NCI-H510A (cell line): ENCODE measurements around the gene LINC01488.

Experiments
- DNase-seq: peaks from one replicate; lab custom pipeline; 2025; lab: John Stamatoyannopoulos, UW

Gene LINC01488

DNA sequence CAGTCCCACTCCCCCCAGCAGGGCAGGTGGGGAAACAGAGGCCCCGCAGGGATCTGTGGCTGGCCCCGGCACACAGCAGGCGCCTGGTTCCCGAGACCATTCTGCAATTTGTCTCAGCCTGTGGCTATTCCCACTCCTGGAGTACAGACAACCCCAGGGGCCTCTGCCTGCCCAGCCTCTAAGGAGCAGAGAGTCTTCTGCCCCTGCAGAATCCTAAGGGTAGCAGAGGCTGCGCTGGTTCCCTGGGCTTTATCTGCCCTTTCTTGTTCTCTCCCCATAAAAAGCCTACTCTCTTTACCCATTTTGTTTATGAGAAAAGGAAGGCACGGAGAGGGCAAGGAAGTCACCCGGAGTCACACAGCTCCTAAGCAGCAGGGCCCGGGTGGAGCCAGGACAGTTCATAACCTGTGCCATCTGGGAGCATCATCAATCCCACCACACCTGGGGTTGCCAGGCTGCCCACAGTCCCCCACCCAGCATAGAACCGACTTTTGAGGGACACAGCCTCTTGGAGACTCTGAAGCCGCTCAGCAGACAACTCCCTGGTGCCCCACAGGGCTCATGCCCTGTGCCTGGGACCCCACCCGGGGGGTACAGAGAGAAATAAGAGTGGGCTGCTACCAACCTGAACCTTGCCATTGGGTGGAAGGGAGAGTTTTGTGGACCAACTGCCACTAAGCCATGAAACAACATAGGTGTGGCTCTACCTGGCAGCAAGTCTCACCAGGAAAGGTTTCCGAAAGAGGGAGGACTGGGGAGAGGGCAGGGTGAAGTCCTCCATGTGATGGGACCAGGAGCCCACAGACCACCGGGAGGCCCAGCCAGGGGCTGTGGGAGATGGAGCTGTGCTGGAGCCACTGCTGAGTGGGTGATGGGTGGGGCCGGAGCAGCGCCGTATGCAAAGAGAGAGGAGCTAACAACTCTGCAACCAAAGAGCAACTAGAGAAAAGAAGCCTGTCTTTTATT lies 17.2 kb upstream of the LINC01488 start:
- no peak for DNase-seq

DNA sequence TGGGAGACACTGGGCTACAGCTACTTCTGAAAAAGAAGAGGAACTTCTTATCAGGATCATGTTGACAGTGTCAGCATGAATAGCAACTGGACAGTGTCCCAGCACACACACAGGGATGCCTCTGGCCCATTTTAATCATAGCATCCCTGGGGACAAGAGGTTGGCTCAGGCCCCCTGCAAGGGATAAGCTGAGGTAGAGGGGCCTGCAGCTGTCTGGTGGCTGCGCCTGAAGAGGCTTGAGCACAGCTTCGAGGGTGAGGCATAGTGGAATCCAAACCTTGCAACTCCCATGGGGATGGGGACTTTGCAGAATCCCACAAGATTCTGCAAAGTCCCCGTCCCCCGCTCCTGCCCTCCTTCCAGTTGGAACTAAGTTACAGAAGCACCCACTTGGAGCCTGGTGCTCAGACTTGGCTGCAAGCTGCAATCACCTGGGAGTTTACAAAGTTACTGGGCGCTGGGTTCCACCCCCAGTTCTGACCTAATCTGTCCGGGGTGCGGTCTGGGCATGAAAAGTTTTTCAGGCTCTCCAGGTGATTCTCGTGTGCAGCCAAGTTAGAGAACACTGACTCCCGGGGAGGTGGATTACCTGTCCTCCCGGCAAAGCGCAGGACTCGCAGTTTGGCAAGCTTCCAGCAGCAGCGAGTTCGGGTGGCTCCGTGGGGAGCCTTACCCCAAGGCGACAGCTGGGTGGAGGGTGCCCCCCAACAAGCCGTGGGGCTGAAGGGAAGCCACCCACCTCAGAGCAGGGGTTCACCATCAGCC lies 16.0 kb upstream of the LINC01488 start:
- DNase-seq: no peak

DNA sequence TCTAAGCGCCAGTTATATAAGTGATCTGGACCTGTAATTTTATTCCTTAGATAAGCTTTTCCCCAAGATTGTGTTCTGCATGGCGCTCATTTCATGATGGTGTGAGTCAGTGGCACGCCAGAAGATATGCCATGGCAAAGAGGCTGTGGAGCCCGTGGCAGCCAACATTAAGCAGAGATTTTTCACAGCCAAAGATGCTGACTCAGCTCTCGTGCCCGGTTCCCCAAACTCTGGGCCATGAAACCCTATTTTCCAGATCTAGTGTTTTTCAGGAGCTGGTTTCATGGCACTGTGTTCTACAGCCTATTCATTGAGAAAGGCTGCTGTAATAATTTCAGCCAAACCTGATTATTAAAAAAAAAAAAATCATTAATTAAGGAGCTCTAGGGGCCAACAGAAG lies 15.4 kb upstream of the LINC01488 start:
- DNase-seq: no peak

DNA sequence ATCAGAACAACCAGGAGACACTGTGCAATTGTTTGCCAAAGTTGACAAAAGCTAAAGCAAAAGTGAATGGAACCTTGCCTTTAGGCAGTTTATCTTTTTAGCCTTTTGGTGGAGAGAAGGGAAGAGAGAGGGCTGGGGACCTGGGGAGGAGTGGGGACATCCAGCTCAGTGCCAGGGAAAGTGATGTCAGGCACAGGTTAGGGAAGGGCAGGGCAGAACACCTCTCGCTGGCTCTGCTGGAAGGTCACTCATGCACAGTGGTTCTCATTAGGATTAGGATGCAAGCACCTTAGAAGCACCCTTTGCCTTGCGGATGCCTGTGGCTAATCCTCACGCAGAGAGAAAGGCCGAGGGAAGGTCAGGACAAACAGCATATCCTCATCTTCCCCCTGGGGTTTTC lies 14.3 kb upstream of the LINC01488 start:
- DNase-seq: no peak

DNA sequence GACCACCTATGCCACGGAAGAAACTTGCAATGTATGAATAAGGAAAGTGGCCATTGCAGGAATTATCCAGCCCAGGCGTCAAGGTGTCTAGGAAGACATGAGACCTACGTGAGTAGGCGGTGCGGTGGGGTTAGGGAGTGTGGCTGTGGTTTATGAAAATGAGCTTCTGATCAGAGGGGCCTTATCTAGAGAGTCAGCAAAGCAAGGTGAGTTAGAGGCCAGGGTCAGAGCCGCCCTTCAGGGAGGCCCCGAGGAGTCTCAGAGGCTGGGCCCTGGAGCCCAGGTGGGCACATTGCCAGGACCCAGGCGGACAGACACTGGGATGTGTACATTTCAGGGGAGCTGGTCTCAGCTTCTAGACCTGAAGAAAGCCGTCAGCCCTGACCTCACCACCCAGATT lies 13.8 kb upstream of the LINC01488 start:
- no peak for DNase-seq

DNA sequence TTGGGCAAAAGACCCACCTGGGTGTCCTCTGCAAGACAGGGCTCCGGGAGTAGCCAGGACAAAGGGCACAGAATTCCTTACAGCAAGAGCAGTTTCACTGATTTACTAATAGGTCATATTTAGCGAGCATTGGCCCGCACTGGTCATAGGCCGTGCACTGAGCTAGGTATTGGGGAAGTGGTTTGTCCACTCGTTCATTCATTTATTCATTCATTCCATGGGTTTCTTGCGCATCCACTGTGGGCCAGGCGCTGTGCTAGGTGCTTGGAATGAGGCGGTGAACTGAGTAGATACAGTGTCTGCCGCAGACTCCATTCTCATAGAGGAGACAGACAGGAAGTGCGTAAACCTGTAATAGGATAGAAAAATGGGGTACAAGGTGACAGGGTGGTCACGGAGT lies 13.2 kb upstream of the LINC01488 start:
- no peak for DNase-seq

DNA sequence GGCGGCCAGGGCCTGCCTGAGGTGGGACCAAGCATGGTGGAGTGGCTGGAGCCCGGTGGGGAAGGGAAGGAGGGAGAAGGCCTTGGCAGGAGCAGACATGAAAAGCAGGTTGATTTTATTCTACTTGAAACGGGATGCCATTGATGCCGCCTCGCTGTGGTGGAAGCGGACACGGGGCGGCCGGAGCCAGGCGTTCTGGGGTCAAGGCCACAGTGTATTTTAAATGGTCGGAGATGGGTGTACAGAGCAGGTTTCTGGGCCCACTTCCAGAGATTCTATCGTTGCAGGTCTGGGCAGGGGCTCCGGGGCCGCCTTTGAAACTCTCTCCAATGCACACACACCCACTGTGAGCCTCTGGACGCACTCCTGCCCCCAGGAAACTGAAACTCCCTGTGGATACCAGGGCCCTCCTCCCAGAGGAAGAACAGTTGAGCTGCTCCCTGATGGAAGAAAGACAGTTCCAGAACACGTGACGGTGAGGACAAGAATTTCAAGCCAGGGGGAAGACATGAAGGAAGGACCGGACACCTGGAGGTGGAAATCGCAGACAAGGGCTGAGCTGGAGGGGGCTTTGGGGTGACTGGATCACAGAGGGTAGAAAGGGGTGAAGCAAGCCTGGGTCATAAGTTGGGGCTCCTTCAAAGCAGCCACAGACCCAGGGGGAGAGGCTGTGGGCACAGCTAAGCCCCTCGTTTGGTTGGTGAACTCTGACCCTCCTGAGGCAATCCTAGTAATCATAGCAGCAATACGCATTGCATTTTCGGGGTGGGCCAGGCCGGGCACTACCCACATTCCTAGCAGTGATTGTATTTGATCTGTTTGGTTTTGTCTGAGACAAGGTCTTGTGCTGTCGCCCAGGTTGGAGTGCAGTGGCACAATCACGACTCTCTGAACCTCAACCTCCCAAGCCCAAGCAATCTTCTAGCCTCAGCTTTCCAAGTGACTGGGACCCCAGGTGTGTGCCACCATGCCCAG lies 12.3 kb upstream of the LINC01488 start:
- no peak for DNase-seq

DNA sequence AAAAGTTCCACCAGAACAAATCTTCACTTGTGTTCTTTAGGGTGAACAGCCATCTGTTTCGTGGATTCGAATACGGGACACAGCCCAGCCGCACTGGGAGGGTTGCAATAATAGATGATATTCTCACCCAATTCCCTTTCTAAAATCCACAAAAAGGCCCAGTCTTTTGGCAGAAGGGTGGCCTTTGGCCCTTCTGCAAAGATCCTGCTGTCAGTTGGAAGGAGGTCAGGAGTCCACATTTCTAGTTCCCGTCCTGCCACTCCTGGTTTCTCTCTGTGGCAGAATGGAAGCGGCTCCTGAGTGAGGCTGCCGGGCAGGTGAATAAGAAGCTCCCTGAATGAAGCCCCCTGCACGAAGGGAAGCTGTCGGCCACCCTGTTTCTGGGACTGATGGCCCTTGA lies 11.2 kb upstream of the LINC01488 start:
- no peak for DNase-seq

DNA sequence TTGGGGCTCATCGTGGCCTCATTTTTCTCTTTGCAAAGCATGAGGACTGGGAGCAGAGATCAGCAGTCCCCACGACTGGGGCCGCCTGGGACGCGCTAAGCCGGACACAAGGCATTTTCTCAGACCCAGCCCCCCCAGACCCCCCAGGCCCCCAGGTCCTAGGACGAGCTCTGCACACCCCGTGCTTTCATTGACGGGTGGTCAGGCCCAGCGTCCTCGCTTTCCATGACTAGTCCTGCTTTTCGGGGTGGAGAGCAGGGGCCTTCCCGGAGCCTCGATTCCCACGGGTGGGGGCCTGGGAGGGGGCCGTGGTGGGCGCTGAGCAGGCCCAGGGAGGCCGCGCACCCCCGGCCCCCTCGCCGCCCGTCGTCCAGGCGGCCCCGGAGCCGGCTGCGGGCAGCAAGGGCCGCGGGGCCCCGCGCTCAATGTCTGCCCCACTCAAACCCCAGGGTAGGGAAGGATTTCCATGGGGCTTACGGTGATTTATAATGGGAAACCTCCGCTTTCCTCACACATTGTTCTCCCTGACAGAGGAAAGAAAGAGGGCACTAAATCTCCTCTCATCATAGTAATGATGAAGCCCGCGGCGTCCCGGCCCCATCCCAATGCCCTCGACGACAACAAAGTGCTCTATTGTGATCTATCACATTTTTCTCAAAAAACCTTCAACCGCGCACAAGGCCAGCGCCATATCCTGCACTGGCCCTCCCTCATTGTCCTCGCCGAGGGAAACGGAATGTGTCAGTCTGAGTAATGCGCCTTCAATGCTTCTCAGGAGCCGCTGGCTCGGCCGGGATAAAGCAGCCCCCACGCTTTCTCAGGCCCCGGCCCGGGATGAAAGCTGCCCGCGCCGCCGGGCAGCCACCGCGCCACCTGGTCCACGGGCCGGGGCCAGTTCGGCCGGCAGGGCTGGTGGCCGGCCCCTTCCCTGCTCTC lies 10.4 kb upstream of the LINC01488 start:
- no peak for DNase-seq

DNA sequence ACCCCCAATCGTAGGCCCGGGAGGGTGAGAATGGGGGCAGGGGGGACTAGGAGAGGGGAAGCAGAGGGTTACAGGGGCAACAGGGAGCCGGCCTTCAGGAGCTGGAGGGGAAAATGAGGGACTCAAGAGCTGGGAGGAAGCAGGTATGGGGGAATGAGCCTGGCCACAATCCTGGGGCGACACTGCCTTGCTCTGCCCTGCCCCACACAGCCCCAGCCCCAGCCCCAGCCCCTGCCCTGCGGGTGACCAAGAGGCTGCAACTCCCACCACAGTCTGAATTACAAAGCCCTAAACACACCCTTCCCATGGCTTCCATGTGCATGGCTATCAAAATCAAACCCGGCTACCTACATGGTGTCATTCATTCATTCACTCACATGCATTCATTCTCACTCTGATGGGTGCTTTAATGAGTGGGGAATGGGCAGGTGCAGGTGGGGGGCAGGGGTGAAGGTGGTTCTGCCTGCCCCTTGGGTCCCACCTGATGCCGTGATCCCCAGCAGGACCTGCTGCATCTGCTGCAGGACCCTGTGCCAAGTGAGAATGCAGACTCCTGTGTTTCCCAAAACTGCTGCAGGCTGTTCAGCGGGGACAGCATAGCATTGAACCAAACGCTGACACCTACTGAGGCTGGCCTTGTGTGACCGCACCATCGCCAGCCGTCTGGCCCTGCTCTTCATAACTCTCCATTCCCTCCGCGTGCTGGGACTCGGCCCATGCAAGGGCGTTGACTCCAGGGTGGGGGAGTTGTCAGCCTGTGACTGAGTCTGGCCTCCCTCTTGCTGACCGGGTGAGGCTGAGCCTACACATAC lies 9.5 kb upstream of the LINC01488 start:
- no peak for DNase-seq

DNA sequence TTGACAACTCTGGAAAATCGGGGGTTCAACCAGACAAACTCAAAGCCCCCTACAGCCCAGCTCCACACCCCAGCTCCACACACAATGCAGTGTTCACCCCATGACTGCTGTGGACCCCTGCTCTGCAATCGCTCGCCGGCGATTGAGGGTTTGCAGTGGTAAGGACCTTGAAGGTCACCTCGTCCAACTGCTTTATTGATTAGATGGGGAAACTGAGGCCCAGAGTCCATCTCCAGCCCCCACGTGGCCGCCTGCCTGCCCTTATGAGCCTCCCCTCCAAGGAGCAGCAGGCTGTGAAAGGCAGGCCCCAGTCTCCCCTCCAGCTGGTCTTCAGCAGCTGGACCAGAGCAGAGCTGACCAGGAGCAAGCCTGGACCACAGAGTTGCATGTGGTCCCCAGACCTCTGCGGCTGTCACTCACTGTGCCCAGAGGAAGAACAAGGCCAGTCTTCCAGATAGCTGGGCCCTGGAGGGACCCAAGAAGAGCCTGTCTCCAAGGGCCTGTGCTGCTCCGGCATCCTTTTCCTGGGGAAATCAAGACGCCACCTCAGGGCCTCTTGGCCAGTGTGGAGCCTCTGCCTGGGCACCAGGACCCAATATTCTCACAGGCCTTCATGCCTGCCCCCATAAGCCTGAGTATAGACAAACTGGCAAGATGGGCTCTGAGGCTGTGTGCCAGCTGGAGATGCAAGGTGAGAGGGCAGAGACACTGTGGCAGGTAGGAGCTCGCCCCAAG lies 8.8 kb upstream of the LINC01488 start:
- DNase-seq: no peak

DNA sequence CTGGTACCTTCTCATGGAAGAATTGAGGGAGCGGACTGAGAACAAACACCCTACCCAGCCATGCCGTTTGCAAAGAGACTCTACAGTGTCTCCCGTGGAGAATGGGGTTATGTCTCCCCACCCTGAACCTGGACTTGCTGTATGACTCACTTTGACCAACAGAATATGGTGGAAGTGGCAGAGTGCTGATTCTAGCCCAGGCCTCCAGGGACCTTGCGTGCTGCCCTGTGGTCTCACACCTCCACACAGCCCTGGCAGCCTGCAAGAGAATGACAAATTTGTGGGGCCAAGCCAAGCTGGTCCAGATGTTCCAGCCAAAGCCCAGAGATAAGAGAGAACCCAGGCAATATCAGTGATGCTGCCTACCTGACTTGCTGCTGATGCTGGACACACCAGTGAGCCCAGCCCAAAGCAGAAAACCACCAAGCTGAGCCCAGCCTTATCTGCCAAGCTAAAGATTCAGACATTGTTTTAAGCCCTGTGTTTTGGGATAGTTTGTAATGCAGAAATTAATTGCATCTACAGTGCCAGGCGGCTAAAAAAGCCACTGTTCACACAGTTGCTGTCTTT lies 8.1 kb upstream of the LINC01488 start:
- DNase-seq: no peak

DNA sequence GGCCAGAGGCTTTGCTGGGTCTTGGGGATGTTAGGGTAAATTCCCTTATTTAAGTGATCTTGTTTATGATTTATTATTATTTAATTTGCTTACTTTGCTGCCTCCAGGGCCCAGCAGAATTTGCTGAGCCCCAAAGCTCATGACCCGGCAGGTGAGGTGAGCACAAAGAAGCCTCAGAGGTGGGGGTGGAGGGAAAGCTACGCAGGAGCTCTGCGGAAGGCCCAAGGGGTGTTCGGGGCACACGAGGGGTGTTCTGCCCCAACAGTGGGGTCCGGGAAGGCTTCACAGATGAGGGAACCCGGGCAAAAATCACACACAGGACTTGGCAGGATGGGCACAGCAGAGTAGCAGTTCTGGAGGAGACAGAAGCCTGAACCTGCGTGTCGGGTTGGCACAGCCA lies 6.7 kb upstream of the LINC01488 start:
- no peak for DNase-seq

DNA sequence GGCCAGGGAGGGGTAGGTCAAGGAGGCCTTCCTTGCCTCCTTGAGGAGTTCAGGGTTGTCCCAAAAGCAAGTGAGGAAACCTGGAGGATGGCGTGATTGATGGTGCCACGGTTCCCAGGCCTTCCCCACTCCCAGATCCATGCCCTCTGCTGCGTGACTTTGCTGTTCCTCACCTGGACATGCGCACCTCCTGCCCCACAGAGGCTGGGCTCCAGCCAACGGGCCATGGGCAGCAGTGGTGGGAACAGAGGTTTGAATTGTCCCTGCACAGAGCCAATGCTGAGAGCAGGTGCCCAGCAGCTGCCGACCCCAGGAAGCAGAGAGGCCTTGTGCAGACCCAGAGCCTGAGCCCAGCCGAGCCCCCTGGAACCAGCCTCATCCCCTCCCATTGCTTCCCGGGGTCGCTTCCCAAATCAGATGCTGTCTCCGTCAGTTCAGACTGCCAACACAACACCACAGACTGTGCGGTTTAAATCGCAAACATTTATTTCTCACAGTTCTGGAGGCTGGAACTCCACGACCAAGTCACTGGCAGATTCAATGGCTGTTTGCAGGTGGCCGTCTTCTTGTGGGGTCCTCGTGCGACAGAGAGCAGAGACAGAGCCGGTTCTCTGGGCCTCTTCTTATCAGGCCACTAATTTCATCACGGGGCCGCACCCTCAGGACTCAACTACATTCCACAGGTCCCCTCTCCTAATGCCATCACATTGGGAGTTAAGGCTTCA lies 6.2 kb upstream of the LINC01488 start:
- DNase-seq: no peak

DNA sequence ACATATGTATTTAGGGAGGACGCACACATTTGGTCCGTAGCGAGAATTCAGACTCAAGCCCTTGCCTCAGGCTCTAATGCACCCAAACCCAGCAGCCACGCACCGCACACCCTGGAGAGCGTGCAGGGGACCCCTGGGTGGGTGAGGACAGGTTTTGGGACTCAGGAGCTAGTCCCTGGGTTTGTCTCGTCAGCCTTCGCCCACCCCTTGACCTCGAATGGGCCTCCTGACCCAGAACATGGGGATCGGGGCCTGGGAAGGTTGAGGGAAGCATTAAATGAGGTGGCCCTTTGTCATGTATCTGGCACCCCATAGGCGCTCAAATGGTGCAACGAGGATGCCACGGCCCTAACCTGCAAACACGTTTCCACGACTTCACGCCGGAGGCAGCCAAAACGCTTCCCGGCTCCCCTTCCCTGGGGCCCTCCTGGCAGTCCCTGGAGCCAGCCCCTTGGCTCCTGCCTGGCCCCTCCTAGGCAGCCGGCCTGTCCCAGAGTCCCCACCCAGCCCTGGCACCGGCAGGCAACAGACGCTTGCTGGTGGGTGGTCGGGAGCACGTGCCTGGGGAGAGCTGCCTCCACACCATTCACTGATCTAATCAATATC lies 5.5 kb upstream of the LINC01488 start:
- no peak for DNase-seq

DNA sequence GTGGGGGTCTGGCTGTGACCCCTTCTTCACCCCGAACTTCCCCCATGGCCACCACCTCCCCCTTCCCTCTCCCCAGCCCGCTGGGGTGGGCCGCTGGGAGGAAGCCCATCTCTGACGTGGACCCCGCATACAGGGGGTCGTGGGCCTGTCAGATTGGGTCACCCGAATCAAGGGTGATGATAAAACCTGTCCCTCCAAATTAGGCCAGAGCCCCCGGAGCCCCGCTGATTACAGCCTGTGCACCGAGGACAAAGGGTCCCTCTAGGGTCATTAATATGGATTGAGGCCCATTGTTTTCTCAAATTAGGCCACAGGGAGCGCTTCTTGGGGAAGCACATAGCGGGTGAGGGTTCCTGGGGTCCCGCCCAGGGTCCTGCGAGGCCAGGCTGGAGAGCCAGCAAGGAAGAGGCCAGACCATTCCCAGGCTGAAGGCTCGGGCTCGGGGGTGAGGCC lies 4.9 kb upstream of the LINC01488 start:
- DNase-seq: no peak

DNA sequence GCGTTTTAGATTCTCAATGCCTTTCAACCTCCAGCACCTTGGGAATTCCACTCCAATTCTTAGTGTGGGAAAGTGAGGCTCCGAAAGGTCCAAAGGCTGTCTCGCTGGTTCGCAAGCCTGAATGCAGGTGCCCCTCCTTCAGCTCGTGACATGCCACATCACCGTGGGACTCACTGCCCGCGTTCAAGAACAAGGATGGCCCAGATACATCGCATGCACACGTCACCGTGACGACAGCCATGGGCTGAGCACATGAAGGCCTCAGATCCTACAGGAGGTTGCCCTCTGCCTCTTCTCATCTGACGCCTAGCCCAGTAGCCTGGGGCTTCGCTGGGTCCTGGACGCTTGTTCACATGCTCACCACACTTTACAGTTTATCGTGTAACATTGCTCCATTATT lies 4.4 kb upstream of the LINC01488 start:
- DNase-seq: no peak
